GM18867 (cell line): Measurements from ENCODE around the gene ROBO2.

Experiments used
- ATAC-seq: cut with Tn5 transposase; IDR thresholded peaks from one replicate; pipeline ENCODE4 v1.9.1; 2021; ENCODE audit warnings: mild to moderate bottlenecking, moderate library complexity; ENCODE audit not compliant: unreplicated experiment

The ROBO2 gene

DNA sequence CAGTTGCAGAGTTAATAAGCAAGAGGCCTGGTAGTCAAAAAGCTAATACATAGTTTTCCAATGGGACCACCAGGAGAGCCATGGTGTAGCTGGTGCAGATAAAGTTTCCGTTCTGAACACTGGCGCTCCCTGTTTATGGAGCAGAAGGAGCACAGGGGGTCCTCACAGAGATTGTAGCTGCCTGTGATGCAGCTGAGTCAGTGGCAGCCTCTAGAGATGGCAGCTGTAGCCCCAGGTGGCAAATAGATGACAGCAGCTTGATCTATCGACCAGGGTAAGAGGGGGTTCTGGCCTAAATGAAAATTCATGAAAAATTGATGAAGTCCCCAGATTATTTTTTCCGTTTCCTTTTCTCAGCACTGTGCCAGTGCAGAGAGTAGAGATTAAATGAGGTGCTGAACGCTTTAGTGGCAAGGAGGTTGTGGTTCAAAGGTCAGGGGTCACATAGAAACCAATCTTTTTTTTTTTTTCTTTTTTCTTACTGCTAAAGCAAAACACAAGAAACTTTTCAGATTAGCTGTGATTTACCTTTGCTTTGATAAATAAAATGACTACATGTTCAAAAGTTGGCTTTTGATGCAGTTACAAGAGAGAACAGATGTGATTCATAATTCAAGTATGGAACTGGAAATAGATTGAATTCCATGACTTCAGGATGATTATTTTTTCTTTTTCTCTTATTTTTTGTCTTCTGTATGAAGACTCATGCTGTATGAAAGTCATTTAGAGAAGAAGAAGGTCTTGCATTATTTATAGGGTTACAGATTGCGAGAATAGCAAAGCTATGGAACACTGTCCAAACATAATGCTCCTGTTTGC lies 63.3 kb downstream of the ROBO2 start:
- no peak for ATAC-seq

- ATAC-seq = no peak
Measured at GRCh38 chr3:77122652-77123051, 82.8 kb downstream of the ROBO2 start.

DNA sequence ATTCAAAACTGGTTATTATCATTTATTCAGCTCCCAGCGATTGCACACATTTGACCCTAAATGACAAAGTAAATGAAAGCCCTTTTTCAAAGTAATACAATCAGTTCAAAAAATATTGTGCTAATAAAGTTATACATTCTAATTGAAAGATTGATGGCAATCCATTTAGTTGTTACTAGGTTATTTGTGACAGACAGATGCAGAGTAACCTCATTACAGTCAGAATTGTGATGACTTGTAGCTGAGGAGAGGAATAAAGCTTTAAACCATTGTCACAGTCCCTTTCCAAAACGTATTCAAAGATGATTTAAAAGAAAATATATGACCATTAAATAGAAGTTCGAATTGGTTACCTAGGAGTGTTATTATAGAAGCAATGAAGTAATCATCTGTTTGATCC lies 86.1 kb downstream of the ROBO2 start:
- ATAC-seq = no peak

DNA sequence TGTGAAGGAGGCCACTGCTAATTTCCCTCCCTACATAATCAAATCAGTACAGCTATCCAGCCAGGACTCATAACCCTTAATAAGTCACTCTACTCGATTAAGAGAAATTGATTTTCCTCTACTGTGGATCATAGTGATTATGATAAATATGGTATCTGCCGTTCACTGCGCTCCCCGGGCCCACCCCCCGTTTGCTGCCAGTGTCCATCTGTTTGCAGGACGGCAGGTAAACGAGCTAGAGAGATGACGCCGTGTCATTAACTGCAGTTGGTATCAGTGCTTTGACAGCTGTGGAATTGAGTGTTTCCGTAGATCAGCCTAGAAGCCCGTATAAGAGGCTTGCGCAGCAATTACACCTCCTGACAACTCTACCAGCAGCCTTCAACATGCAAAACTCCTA lies 94.9 kb downstream of the ROBO2 start:
- ATAC-seq = no peak

- ATAC-seq = no peak
Measured at GRCh38 chr3:77137559-77137958, 97.7 kb downstream of the ROBO2 start.

- ATAC-seq = no peak
Measured at GRCh38 chr3:77139624-77140023, 99.7 kb downstream of the ROBO2 start.

DNA sequence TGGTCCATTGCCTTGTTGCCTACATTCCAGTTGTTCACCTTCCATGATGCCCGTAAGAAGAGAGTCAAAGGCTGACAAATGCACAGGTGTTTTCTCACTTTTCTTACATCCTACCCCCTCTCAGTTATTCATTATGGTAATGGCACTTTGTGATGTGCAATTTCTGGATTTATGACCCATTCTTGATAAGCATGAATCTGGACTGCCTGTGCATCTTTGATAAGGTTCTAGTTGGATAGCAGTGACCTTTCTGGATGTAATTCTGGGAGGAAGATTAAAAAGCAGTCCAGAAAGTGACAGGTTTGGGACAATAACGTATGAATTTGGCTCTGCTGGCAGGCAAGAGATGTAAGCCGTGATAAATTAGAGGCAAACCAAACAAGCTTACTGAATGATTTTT lies 101.5 kb downstream of the ROBO2 start:
- ATAC-seq = no peak

DNA sequence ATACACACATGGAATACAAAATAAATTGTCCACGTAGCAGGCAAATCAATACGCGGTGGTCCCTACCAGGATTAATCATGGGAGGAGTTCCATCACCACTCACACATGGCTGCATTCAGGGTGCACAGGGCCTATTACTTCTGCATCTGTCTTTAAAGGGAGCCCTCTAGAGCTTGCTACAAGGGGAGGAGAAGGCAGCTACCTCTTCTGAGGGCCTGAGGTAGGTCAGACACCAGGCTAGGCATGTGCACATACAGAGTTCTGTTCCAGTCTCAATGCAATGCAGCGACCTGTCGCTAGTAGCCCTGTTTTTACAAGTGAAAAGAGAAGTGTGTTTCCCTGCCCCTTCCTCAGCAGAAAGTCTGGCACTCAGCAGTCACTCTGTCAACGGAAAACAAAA lies 102.7 kb downstream of the ROBO2 start:
- ATAC-seq = no peak

GRCh38 chr3:77146004-77146403 lies 106.1 kb downstream of the ROBO2 start:
- ATAC-seq = no peak

DNA sequence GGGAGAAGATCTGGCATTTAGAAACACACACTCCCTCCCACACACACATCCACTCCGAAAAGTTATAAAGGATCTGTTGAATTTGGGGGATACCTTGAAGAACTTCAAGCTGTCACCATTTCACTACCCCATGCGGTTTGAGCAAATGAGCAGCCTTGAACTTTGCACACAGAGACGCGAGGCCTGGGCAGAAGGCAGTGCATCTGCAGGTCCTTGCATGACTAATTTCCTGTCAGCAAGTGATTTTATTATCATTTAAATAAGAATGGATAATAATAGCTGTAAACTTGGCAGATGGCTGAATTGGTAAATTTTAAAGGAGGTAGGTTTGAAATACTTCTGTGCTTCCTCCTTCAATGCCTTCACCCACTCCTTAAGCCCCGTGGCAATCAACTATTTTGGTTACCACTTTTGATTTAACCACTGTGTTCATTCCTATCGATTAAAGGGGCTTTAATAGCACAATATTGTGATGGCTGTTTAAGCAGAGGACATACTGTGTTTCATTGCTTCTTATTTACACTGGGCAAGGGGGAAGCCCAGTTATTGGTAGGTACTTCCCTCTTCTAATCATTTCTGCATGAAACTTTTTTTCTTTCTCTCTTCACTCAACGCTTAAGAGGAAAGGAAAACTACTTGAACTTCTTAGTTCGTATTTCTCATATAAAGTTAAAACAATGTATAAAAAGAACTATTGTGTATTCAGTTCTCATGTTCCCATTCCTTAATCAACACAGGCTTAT lies 108.1 kb downstream of the ROBO2 start:
- ATAC-seq = no peak

- no peak for ATAC-seq
Measured at GRCh38 chr3:77149382-77149781, 109.5 kb downstream of the ROBO2 start.

GRCh38 chr3:77150028-77150427 lies 110.1 kb downstream of the ROBO2 start:
- ATAC-seq = no peak

DNA sequence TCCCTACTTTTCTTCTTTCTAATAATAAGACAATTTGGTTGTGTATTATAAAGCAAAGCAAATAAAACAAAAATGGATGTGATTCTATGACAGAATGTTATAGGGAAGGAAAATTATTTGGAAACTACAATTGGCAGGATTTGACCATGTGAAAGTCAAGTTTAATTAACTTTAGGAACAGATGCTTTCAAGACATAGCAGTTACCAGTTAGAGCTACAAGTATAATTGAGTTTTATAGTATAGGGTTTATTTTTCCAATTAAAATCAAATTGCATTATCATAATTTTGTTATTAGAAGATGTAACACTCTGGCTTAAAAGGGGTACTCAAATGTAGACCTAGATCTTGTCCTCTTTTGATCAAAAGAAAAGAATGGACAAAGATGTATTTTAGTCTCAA lies 110.9 kb downstream of the ROBO2 start:
- no peak for ATAC-seq

- ATAC-seq = no peak
Measured at GRCh38 chr3:77158730-77159581, 119.1 kb downstream of the ROBO2 start.

DNA sequence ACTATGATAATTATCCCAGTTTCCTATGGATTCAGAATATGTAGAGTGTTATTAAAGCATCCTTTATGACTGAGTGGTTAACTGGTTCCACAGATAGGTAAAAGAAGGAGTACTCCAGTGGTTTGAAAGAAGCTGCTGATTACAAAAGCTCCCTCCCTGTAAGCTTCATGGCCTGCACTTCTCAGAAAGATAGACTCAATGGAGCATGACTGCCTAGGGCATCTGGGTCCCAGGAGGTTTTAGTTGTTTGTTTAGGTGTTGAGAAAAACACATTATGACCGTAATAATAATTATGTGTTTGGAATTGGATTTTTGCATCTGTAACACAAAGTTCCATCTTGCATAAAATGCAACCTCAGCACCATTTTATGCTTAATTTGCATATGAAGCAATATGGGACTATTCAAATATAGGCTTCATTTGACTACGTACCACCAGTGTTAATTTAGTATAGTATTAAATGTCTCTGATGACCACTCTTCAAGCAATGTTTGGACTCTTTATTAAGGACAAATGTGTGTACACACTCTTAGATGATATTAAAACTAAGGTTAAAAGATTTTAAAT lies 121.1 kb downstream of the ROBO2 start:
- ATAC-seq = no peak

GRCh38 chr3:77169823-77170222 lies 129.9 kb downstream of the ROBO2 start:
- ATAC-seq = no peak

- no peak for ATAC-seq
Measured at GRCh38 chr3:77171026-77171425, 131.1 kb downstream of the ROBO2 start.

DNA sequence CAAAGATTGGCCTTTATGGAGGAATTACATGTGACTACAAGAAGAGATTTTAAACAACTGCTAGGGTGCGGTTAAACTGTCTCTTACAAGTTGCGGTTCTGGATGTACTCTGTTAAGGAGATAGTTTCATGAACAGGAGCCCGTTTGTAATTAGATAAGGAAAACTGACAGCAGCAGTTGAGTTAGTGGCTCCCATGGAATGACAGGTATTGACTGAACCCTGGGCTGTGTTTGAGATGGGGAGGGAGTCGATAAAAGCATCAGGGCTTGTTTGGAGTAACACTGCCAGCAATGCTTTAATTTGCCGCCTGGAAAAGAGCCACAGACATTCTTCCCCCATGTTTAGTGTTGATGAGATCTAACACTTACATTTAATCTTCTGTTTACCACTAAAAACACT lies 139.9 kb downstream of the ROBO2 start:
- no peak for ATAC-seq

- no peak for ATAC-seq
Measured at GRCh38 chr3:77182341-77182740, 142.4 kb downstream of the ROBO2 start.

GRCh38 chr3:77186319-77186718 lies 146.4 kb downstream of the ROBO2 start:
- no peak for ATAC-seq

- no peak for ATAC-seq
Measured at GRCh38 chr3:77186728-77187127, 146.8 kb downstream of the ROBO2 start.
